Ascending aorta (tissue), 2 donors: Measurements from ENCODE around the gene WDR18. TPM values are rescaled to one million over a fixed set of nuclear protein-coding genes. Genes with fewer than 3 reads are reported as not detected.

Source experiments
- DNase-seq, 2 donors: peaks; one replicate each; pipeline ENCODE4 v3.0.0-alpha.2; 2019; ENCODE audit warnings: low spot score in 2 of 2
- H3K27ac ChIP-seq, 2 donors: fragments of 200-600 bp; sonication (generic); one replicate each; pipeline ENCODE4 v1.5.1; 2016 to 2017; ENCODE audit warnings: mild to moderate bottlenecking in 1 of 2
- H3K27me3 ChIP-seq: fragments of 200-600 bp; sonication (generic); one replicate; pipeline ENCODE4 v1.5.1; 2017
- H3K36me3 ChIP-seq, 2 donors: fragments of 200-600 bp; sonication (generic); one replicate each; pipeline ENCODE4 v1.5.1; 2016
- H3K4me1 ChIP-seq, 2 donors: fragments of 200-600 bp; sonication (generic); one replicate each; pipeline ENCODE4 v1.5.1; 2016 to 2017; ENCODE audit warnings: mild to moderate bottlenecking in 1 of 2
- H3K4me3 ChIP-seq, 2 donors: fragments of 200-600 bp; sonication (generic); one replicate each; pipeline ENCODE4 v1.5.1; 2016 to 2017; ENCODE audit warnings: mild to moderate bottlenecking in 1 of 2
- H3K9me3 ChIP-seq, 2 donors: fragments of 200-600 bp; sonication (generic); one replicate each; pipeline ENCODE4 v1.5.1; 2016
- intact Hi-C: fragments of 100-400 bp; cut with DNase I; formaldehyde crosslinking; loops from one replicate; pipeline ENCODE4 v1.15.1; 2023
- total RNA-seq: library from RNA; depleted of rRNA; stranded (reverse); fragments of >200 nt; gene quantifications from one replicate; pipeline ENCODE4 v1.1.0, GENCODE V29; 2016
- TF ChIP-seq, protein P1 (sequence below), 3 experiments: fragments of 200-600 bp in 2 of 3; fragments of 450-650 bp in 1 of 3; sonication (generic) in 2 of 3; IDR thresholded peaks; one replicate each; pipeline ENCODE4 v1.5.1; 2016 to 2019; ENCODE audit warnings: antibody characterized with exemption in 3 of 3, mild to moderate bottlenecking in 1 of 3, moderate library complexity in 1 of 3

Gene WDR18
- total RNA-seq, 1 donor from 2014 or later = 65.7 TPM

DNA sequence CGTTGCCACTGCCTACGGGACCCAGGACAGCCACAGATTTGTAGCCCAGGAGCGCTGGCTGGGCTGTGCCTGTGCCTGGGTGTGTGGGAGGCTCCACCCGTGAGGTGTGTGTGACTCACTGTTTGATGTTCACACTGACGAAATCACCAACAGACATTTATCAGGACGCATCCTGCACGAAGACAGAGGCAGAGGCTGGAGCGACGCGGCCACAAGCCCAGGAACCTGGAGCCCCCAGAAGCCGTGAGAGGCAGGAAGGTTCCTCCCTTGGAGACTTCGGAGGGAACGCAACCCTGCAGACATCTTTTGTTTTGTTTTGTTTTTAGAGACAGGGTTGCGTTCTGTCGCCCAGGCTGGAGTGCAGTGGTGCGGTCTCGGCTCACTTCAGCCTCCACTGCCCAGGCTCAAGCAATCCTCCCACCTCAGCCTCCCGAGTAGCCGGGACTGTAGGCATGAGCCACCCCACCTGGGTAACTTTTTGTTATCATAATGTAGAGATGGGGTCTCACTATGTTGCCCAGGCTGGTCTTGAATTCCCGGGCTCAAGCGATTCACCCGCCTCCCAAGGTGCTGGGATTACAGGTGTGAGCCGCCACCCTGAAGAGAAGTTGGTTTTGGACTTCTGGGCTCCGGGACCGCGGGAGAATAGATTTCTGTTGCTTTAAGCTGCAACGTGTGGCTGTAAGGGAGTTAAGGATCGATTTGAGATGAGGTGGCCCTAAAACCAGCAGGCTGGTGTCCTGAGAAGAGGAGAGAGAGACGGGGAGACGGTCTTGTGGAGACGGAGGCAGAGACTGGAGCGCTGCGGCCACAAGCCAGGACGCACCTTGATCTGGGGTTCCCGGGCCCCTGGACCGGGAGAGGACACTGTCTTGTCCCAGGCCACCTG, 24.9 kb upstream of the WDR18 start:
- no peaks in the 10 kb centered on the region for H3K27me3 ChIP-seq
- H3K36me3 ChIP-seq = peaks cover 0 to 1% of the 10 kb centered on the region in 2 donors
- DNase-seq = no peak
- no peaks in the 10 kb centered on the region for H3K9me3 ChIP-seq
- TF ChIP-seq, protein P1, sequence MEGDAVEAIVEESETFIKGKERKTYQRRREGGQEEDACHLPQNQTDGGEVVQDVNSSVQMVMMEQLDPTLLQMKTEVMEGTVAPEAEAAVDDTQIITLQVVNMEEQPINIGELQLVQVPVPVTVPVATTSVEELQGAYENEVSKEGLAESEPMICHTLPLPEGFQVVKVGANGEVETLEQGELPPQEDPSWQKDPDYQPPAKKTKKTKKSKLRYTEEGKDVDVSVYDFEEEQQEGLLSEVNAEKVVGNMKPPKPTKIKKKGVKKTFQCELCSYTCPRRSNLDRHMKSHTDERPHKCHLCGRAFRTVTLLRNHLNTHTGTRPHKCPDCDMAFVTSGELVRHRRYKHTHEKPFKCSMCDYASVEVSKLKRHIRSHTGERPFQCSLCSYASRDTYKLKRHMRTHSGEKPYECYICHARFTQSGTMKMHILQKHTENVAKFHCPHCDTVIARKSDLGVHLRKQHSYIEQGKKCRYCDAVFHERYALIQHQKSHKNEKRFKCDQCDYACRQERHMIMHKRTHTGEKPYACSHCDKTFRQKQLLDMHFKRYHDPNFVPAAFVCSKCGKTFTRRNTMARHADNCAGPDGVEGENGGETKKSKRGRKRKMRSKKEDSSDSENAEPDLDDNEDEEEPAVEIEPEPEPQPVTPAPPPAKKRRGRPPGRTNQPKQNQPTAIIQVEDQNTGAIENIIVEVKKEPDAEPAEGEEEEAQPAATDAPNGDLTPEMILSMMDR (IDR thresholded peaks at IDR 0.05) = no peak
- H3K4me3 ChIP-seq = no peak overlapping the region
- intact Hi-C loops = no loop called here
- no peaks in the 10 kb centered on the region for H3K4me1 ChIP-seq
- no peak overlapping the region for H3K27ac ChIP-seq

DNA sequence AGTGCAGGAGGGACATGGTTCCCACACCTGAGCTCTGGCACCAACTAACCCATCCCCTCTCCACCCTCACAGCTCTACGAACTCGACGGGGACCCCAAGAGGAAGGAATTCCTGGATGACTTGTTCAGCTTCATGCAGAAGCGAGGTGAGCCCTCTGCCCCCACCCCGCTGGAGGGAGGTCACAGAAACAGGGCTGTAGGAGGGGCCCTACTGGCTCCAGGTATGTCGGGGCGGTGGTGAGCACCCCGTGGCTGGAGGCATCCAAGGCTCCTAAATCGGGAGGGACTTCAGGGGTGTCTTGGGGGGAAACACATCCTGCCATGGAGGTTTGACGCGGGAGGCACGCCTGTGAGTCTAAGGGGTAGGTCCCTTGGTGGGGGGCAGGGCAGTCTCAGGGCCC, 24.1 kb upstream of the WDR18 start:
- H3K36me3 ChIP-seq = peaks cover 0 to 3% of the 10 kb centered on the region in 2 donors
- intact Hi-C loops = no loop called here
- H3K27me3 ChIP-seq = no peaks in the 10 kb centered on the region
- no peak overlapping the region for H3K4me3 ChIP-seq
- no peak for DNase-seq
- no peak overlapping the region for H3K27ac ChIP-seq
- H3K9me3 ChIP-seq = no peaks in the 10 kb centered on the region
- no peaks in the 10 kb centered on the region for H3K4me1 ChIP-seq
- TF ChIP-seq, protein P1 (IDR thresholded peaks at IDR 0.05) = no peak

DNA sequence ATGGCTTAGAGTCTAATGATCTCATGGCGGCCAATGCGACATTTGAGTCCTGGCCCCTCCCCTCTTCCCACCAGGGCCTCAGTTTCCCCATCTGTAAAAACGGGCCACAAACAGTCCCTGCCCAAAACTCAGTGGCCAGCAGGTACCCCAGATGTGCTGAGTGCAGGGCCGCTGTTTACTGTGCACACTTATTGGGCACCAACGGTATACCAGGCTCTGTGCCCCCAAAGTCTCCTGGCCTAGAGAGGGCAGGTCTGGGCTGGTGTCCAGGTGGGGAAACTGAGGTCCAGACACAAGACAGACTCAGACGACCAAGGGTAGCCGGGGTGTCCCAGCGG, 23.6 kb upstream of the WDR18 start:
- DNase-seq = no peak
- H3K27ac ChIP-seq = no peak overlapping the region
- H3K4me3 ChIP-seq = no peak overlapping the region
- TF ChIP-seq, protein P1 (IDR thresholded peaks at IDR 0.05) = no peak
- peaks cover 0 to 3% of the 10 kb centered on the region in 2 donors for H3K36me3 ChIP-seq
- intact Hi-C loops = no loop called here
- H3K9me3 ChIP-seq = no peaks in the 10 kb centered on the region
- no peaks in the 10 kb centered on the region for H3K27me3 ChIP-seq
- no peaks in the 10 kb centered on the region for H3K4me1 ChIP-seq

DNA sequence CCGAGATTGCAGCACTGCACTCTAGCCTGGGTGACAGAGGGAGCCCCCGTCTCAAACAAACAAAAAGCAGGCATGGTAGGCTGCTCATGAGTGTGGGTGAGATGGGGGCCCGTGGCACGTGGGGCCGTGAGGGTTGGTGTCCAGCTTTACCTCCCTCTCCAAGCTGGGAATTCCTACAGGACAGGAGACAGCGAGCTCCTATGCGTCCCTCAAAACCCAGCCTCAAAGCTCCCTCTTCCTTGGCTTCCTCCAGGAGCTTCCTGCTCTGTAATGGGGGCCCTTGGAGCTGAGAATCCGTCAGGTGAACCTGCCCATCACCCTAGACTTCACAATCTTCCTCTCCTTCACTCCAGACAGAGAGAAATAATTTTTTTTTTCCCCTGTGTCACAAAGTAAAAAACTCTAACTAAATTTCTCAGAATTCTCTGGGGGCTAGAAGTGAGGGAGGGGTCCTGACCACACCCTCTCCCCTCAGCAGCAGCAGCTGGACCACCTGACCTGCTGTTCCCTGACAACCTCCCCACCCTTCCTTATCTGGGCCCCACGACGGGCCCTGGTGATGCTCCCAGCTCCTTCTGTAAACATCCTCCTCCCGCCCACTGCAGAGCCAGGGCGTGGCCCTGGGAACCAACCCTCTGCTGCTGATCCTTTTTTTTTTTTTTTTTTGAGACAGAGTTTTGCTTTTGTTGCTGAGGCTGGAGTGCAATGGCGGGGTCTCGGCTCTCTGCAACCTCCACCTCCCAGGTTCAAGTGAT, 22.1 kb upstream of the WDR18 start:
- Histone ChIP-seq H3K27me3 (no peaks in the 10 kb centered on the region), H3K4me1 (no peaks in the 10 kb centered on the region), H3K4me3 (no peak overlapping the region), H3K36me3 (peaks cover 0 to 9% of the 10 kb centered on the region in 2 donors), H3K27ac (no peak overlapping the region), H3K9me3 (no peaks in the 10 kb centered on the region)
- TF ChIP-seq, protein P1 (IDR thresholded peaks at IDR 0.05) = no peak
- DNase-seq = no peak
- intact Hi-C loops = no loop called here

DNA sequence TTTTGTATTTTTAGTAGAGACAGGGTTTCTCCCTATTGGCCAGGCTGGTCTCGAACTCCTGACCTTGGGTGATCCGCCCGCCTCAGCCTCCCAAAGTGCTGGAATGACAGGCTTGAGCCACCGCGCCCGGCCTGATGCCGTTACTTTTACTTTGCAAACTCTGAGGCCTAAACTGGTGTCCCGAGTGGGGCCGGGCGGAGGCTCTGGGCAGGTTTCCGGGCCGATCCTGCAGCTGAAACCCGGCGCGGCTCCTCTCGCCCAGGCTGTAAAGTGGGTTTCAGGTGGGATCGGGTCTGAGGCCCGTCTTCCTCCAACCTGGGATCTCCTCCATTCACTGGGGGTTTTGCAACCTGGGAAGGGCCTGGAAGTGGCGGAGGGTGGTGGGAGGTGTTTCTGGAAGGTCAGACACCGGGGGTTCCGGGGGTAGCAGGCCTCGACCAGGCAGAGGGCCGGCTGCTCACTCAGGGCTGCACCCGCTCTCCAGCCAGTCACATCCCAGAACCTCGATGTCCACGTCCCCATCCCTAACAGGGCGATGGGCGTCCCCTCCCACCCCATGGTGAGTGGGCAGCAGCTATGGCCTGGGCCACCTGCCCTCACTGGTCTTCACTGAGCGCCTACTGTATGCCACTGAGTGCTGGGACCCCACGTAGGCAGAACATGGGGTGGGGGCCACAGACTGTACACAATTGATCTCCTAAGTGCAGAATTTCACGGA, 21.3 kb upstream of the WDR18 start:
- Histone ChIP-seq H3K9me3 (no peaks in the 10 kb centered on the region), H3K4me1 (no peaks in the 10 kb centered on the region), H3K27ac (no peak overlapping the region), H3K36me3 (peaks cover 0 to 9% of the 10 kb centered on the region in 2 donors), H3K4me3 (no peak overlapping the region), H3K27me3 (no peaks in the 10 kb centered on the region)
- intact Hi-C loops = no loop called here
- TF ChIP-seq, protein P1 (IDR thresholded peaks at IDR 0.05) = no peak
- no peak for DNase-seq
